HEK293 (cell line): Measurements from ENCODE around the gene NUDT21.

Experiments used
- PBX3 ChIP-seq: sonication (generic); formaldehyde crosslinking; IDR thresholded peaks from 2 replicates; pipeline ENCODE4 v1.8.1; 2022; ENCODE audit warnings: mild to moderate bottlenecking, moderate library complexity, missing genetic modification reagents
- ZNF548 ChIP-seq: fragments of 450-650 bp; formaldehyde crosslinking; IDR thresholded peaks from 2 replicates; pipeline ENCODE4 v1.5.1; 2016; ENCODE audit warnings: missing biosample characterization, missing genetic modification characterization
- TF ChIP-seq, protein P1 (sequence below): fragments of 450-650 bp; formaldehyde crosslinking; IDR thresholded peaks from 2 replicates; pipeline ENCODE4 v1.5.0; 2017; ENCODE audit warnings: missing biosample characterization, missing genetic modification characterization, borderline replicate concordance
- TF ChIP-seq, protein P2 (sequence below): fragments of 450-650 bp; formaldehyde crosslinking; IDR thresholded peaks from 2 replicates; pipeline ENCODE4 v1.5.1; 2016; ENCODE audit warnings: missing biosample characterization, missing genetic modification characterization

DNA sequence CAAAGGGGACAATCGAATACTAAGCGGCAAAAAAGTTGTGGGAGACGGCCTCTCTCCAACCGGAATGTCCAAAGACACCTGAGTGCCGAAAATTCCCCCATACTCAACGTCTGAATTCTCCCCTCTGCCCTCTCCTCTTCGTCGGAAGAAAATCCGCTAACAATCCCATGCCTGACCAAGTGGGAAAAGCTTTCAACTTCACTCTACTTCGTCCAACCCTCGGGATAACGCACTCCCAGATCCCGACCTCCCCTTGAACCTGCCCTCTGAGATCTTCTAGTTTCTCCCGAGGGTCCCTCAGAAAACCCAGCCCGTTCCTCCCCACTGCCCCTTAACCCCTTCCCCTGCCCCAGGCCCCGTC lies 26.7 kb downstream of the NUDT21 start:
- TF ChIP-seq ZNF548 (tag by site-specific recombination) = no peak
- TF ChIP-seq, protein P1, sequence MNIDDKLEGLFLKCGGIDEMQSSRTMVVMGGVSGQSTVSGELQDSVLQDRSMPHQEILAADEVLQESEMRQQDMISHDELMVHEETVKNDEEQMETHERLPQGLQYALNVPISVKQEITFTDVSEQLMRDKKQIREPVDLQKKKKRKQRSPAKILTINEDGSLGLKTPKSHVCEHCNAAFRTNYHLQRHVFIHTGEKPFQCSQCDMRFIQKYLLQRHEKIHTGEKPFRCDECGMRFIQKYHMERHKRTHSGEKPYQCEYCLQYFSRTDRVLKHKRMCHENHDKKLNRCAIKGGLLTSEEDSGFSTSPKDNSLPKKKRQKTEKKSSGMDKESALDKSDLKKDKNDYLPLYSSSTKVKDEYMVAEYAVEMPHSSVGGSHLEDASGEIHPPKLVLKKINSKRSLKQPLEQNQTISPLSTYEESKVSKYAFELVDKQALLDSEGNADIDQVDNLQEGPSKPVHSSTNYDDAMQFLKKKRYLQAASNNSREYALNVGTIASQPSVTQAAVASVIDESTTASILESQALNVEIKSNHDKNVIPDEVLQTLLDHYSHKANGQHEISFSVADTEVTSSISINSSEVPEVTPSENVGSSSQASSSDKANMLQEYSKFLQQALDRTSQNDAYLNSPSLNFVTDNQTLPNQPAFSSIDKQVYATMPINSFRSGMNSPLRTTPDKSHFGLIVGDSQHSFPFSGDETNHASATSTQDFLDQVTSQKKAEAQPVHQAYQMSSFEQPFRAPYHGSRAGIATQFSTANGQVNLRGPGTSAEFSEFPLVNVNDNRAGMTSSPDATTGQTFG (tag by site-specific recombination) = no peak
- TF ChIP-seq, protein P2, sequence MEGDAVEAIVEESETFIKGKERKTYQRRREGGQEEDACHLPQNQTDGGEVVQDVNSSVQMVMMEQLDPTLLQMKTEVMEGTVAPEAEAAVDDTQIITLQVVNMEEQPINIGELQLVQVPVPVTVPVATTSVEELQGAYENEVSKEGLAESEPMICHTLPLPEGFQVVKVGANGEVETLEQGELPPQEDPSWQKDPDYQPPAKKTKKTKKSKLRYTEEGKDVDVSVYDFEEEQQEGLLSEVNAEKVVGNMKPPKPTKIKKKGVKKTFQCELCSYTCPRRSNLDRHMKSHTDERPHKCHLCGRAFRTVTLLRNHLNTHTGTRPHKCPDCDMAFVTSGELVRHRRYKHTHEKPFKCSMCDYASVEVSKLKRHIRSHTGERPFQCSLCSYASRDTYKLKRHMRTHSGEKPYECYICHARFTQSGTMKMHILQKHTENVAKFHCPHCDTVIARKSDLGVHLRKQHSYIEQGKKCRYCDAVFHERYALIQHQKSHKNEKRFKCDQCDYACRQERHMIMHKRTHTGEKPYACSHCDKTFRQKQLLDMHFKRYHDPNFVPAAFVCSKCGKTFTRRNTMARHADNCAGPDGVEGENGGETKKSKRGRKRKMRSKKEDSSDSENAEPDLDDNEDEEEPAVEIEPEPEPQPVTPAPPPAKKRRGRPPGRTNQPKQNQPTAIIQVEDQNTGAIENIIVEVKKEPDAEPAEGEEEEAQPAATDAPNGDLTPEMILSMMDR (tag by site-specific recombination) = no peak
- TF ChIP-seq PBX3 = no peak
